ENCODE results near the gene PRR5. TPM values are rescaled to one million over a fixed set of nuclear protein-coding genes. Genes with fewer than 3 reads are reported as not detected.
"Not testable (repeated sequence)": the region's sequence is repeated elsewhere in the genome, so short reads cannot be mapped to it uniquely, and the experiment has no call there.

Gene PRR5
- total RNA-seq, 1 experiment from 2014 or later = 26.9 TPM

DNA sequence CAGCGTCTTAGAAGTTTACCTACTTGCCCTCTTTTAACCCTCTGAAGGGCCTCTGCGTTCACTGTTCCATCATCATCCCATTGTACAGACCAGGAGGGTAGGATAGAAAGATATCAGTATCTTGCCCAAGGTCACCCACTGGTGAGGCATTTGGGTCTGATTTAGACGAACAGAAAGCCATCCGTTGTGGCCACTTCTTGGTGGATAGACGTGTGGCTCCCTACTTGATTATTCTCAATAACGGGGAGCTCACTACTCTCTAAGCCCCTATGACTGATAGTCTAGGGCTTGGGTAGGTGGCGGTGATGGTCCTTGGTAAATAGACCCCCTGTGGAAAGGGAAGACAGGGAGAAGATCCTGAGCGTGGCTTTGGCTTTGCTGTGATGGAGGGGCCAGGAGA, 28.6 kb upstream of the PRR5 start:
- H3K4me1 ChIP-seq (ENCODE audit: control insufficient read depth in 1 of 2, insufficient read depth in 2 of 2, low read length in 2 of 2) = peaks cover 8 to 15% of the 10 kb centered on the region in 2 experiments
- TF ChIP-seq SRF (IDR thresholded peaks at IDR 0.05; ENCODE audit: low read depth) (no peak), SIN3A (IDR thresholded peaks at IDR 0.05; ENCODE audit: low read depth) (no peak), FOSL1 (IDR thresholded peaks at IDR 0.05; ENCODE audit: low read depth) (no peak), ELF1 (IDR thresholded peaks at IDR 0.05; ENCODE audit: borderline replicate concordance, low read depth) (no peak), YY1 (IDR thresholded peaks at IDR 0.05; ENCODE audit: extremely low read depth, insufficient replicate concordance, low read depth, low read length) (no peak), EZH2 (IDR thresholded peaks at IDR 0.05) (no peak), ATF3 (IDR thresholded peaks at IDR 0.05) (no peak), TCF7L2 (IDR thresholded peaks at IDR 0.05; ENCODE audit: borderline replicate concordance, extremely low read depth, insufficient read depth, insufficient read length) (no peak), ZNF274 (IDR thresholded peaks at IDR 0.05; ENCODE audit: low read depth, low read length) (no peak), SP1 (IDR thresholded peaks at IDR 0.05; ENCODE audit: low read depth) (no peak), EGR1 (IDR thresholded peaks at IDR 0.05; ENCODE audit: low read depth) (no peak), ZBTB33 (IDR thresholded peaks at IDR 0.05; ENCODE audit: extremely low read depth, insufficient replicate concordance, low read length) (no peak), JUND (IDR thresholded peaks at IDR 0.05) (no peak), RAD21 (IDR thresholded peaks at IDR 0.05; ENCODE audit: low read depth) (no peak), EZH2phosphoT487 (IDR thresholded peaks at IDR 0.05; ENCODE audit: borderline replicate concordance) (no peak), ZFX (IDR thresholded peaks at IDR 0.05) (no peak)
- TF ChIP-seq, protein P1, sequence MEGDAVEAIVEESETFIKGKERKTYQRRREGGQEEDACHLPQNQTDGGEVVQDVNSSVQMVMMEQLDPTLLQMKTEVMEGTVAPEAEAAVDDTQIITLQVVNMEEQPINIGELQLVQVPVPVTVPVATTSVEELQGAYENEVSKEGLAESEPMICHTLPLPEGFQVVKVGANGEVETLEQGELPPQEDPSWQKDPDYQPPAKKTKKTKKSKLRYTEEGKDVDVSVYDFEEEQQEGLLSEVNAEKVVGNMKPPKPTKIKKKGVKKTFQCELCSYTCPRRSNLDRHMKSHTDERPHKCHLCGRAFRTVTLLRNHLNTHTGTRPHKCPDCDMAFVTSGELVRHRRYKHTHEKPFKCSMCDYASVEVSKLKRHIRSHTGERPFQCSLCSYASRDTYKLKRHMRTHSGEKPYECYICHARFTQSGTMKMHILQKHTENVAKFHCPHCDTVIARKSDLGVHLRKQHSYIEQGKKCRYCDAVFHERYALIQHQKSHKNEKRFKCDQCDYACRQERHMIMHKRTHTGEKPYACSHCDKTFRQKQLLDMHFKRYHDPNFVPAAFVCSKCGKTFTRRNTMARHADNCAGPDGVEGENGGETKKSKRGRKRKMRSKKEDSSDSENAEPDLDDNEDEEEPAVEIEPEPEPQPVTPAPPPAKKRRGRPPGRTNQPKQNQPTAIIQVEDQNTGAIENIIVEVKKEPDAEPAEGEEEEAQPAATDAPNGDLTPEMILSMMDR (IDR thresholded peaks at IDR 0.05 in 2 of 3, conservative IDR thresholded peaks at IDR 0.05 in 1 of 3; ENCODE audit: borderline replicate concordance in 1 of 3, insufficient read depth in 1 of 3, low read depth in 2 of 3, low read length in 2 of 3) = no peak
- no peaks in the 10 kb centered on the region for H3K79me2 ChIP-seq (ENCODE audit: insufficient read depth, low read length)
- no peak overlapping the region for H3K9ac ChIP-seq (ENCODE audit: low read length)
- ChIA-PET CTCF (interaction anchor here (1.0 kb wide), 1 partner anchor 12 kb away, joined by 3 read pairs; no protein-coding TSS in a partner anchor), POLR2A (no interaction called here), RAD21 (ENCODE audit: low non-redundant PET in 1 of 2, low total read pairs in 2 of 2, uncharacterized antibody in 2 of 2, unreplicated experiment in 2 of 2) (no interaction called here)
- no peaks in the 10 kb centered on the region for H3K9me3 ChIP-seq (ENCODE audit: control insufficient read depth in 1 of 2, insufficient read depth in 1 of 2, low read depth in 1 of 2, low read length in 2 of 2)
- no peaks in the 10 kb centered on the region for H4K20me1 ChIP-seq (ENCODE audit: insufficient read depth)
- H3K9me2 ChIP-seq (ENCODE audit: insufficient read depth) = no peaks in the 10 kb centered on the region
- no peak overlapping the region for H3K27ac ChIP-seq (ENCODE audit: low read depth, low read length)
- ATAC-seq = no peak
- no peak overlapping the region for H3K4me2 ChIP-seq (ENCODE audit: low read length)
- no peak for DNase-seq (ENCODE audit: low read depth, low spot score)
- H2AFZ ChIP-seq (ENCODE audit: low read depth, low read length, poor library complexity, severe bottlenecking) = no peak overlapping the region
- peaks cover 2% of the 10 kb centered on the region; the same call in 1 of the 2 replicates for H3K27me3 ChIP-seq (ENCODE audit: insufficient read depth, low read length)
- BruUV-seq (replicated peaks) = no TSS peak
- no peak overlapping the region for H3K4me3 ChIP-seq (replicated peaks in 1 of 2; ENCODE audit: low read depth in 1 of 2, low read length in 2 of 2)
- H3K36me3 ChIP-seq (ENCODE audit: control insufficient read depth in 1 of 2, insufficient read depth in 2 of 2, low read length in 2 of 2) = no peaks in the 10 kb centered on the region
- intact Hi-C loops (cut with micrococcal nuclease) = no loop called here

- intact Hi-C loops (cut with micrococcal nuclease) = loop anchor here (2.0 kb wide), 1 partner anchor 19 kb away; no protein-coding TSS in a partner anchor
- DNase-seq (ENCODE audit: low read depth, low spot score); H3K9me2 ChIP-seq (ENCODE audit: insufficient read depth); BruUV-seq (replicated peaks); H2AFZ ChIP-seq (ENCODE audit: low read depth, low read length, poor library complexity, severe bottlenecking); H3K79me2 ChIP-seq (ENCODE audit: insufficient read depth, low read length); H3K9me3 ChIP-seq (ENCODE audit: control insufficient read depth in 1 of 2, insufficient read depth in 1 of 2, low read depth in 1 of 2, low read length in 2 of 2); H4K20me1 ChIP-seq (ENCODE audit: insufficient read depth); H3K27me3 ChIP-seq (ENCODE audit: insufficient read depth, low read length); H3K36me3 ChIP-seq (ENCODE audit: control insufficient read depth in 1 of 2, insufficient read depth in 2 of 2, low read length in 2 of 2); H3K9ac ChIP-seq (ENCODE audit: low read length); H3K4me3 ChIP-seq (replicated peaks in 1 of 2; ENCODE audit: low read depth in 1 of 2, low read length in 2 of 2); RAD21 ChIA-PET (ENCODE audit: low non-redundant PET in 1 of 2, low total read pairs in 2 of 2, uncharacterized antibody in 2 of 2, unreplicated experiment in 2 of 2); ATAC-seq; H3K27ac ChIP-seq (ENCODE audit: low read depth, low read length): not testable (repeated sequence)
- Histone ChIP-seq H3K4me2 (ENCODE audit: low read length) (peak overlapping the region; percentile 76), H3K4me1 (ENCODE audit: control insufficient read depth in 1 of 2, insufficient read depth in 2 of 2, low read length in 2 of 2) (peaks cover 8 to 15% of the 10 kb centered on the region in 2 experiments)
- ChIA-PET CTCF (interaction anchor here (2.3 kb wide), 1 partner anchor 9 kb away, joined by 21 read pairs; no protein-coding TSS in a partner anchor), POLR2A (interaction anchor here (0.6 to 1.3 kb wide), 2 partner anchors 9 to 71 kb away, joined by 3 to 5 read pairs; no protein-coding TSS in a partner anchor)
Measured at GRCh38 chr22:44676066-44676440, 26.0 kb upstream of the PRR5 start.
